Ovary (tissue), 9 donors: ENCODE results near the gene GRIN3B. TPM values are rescaled to one million over a fixed set of nuclear protein-coding genes. Genes with fewer than 3 reads are reported as not detected.
A peak's percentile ranks its signal among the peaks of the same experiment; 100 is the strongest.

ENCODE experiments used
- DNase-seq, 5 donors: peaks; one replicate each; pipeline ENCODE4 v3.0.0-alpha.2; 2019 to 2020
- H3K27ac ChIP-seq, 2 donors: fragments of 200-600 bp; one replicate each; pipeline versions ENCODE4 v1.5.1 to v1.8.0; 2019 to 2022
- H3K27me3 ChIP-seq: fragments of 200-600 bp; one replicate; pipeline ENCODE4 v1.8.0; 2022
- H3K36me3 ChIP-seq: fragments of 200-600 bp; sonication (generic); one replicate; pipeline ENCODE4 v1.5.1; 2019
- H3K4me1 ChIP-seq: one replicate; pipeline ENCODE4 v1.8.1; 2013; ENCODE audit warnings: mild to moderate bottlenecking, moderate library complexity; ENCODE audit not compliant: insufficient read depth
- H3K4me3 ChIP-seq: fragments of 200-600 bp; sonication (generic); one replicate; pipeline ENCODE4 v1.5.1; 2017
- H3K9me3 ChIP-seq, 2 donors: fragments of 200-600 bp in 1 of 2; sonication (generic) in 1 of 2; one replicate each; pipeline versions ENCODE4 v1.5.1 to v1.8.1; 2013 to 2019; ENCODE audit warnings: mild to moderate bottlenecking in 1 of 2, moderate library complexity in 1 of 2
- CTCF ChIP-seq, 3 donors: fragments of 450-650 bp in 2 of 3; fragments of 200-600 bp in 1 of 3; IDR thresholded peaks; one replicate each; pipeline versions ENCODE4 v1.5.1 to v1.8.0; 2016 to 2022; ENCODE audit warnings: antibody characterized with exemption in 3 of 3, mild to moderate bottlenecking in 1 of 3
- EP300 ChIP-seq: sonication (generic); formaldehyde crosslinking; IDR thresholded peaks from one replicate; pipeline ENCODE4 v1.6.1; 2017; ENCODE audit warnings: antibody characterized with exemption
- POLR2A ChIP-seq: fragments of 450-650 bp; IDR thresholded peaks from one replicate; pipeline ENCODE4 v1.6.1; 2017; ENCODE audit warnings: antibody characterized with exemption, mild to moderate bottlenecking, moderate library complexity
- WGBS, 3 donors: extraction: QIAGEN DNeasy Blood & Tissue Kit in 1 of 3; methylation state at CpG; one replicate each; pipeline versions ENCODE4 v1.1.5 to v1.1.7; 2013 to 2017; 5-methylcytosine and 5-hydroxymethylcytosine counted together
- intact Hi-C, 4 donors: fragments of 100-400 bp; cut with DNase I; formaldehyde crosslinking; loops; one replicate each; pipeline versions ENCODE4 v1.11.0 to v1.15.1; 2022 to 2023
- polyA plus RNA-seq, 2 donors: library from polyadenylated mRNA; stranded (reverse); fragments of 200-250 nt in 1 of 2; fragments of 350-450 nt in 1 of 2; fragmentation: Illumina TruSeq in 1 of 2; extraction: RNeasy Lipid Tissue Mini Kit (QIAGEN cat#74804) in 1 of 2; gene quantifications; one replicate each; pipeline ENCODE4 v1.2.3, GENCODE V29; 2013 to 2014
- total RNA-seq, 7 donors: library from RNA; depleted of rRNA in 2 of 7; stranded (reverse); fragments of >200 nt in 2 of 7; fragmentation: NEBNext Ultra II Directional in 3 of 7; extraction: Animal tissue kit (Norgen Biotek cat#: 25700) in 3 of 7; gene quantifications; one replicate each; pipeline versions ENCODE4 v1.1.0 to v1.2.4, GENCODE V29; 2016 to 2023
- donor health status: DM: no; HTN: no; CAD: no; lungs with moderate emphysema.
- donor health status: DM: no; HTN: no; CAD: no.
- donor health status: Bipolar disorder and iron deficiency.
- donor health status: DM: yes; HTN: yes; CAD: no.
- donor health status: DM: no; HTN: no; CAD: no.
- donor health status: DM: yes; HTN: yes; CAD: no.

The GRIN3B gene
- total and polyA plus RNA-seq, 9 donors, result 0.07 to 7.4 (median 0.28) TPM; not detected in 3

- Histone ChIP-seq H3K4me3 (no peak overlapping the region), H3K27ac (no peak overlapping the region), H3K9me3 (peaks cover 0 to 3% of the 10 kb centered on the region in 2 donors), H3K27me3 (no peaks in the 10 kb centered on the region), H3K36me3 (no peaks in the 10 kb centered on the region), H3K4me1 (no peaks in the 10 kb centered on the region)
- intact Hi-C loops, result no loop called here
- no peak for DNase-seq
- no peak for TF ChIP-seq CTCF (IDR thresholded peaks at IDR 0.05)
- TF ChIP-seq EP300, result no peak
- no peak for TF ChIP-seq POLR2A
- 87 to 92% (median 92%) methylated on average over 14 to 17 of the region's 17 CpGs for WGBS, 3 donors
Measured at GRCh38 chr19:966485-967088, 33.6 kb upstream of the GRIN3B start.

GRCh38 chr19:970695-971094 lies 29.5 kb upstream of the GRIN3B start:
- Histone ChIP-seq H3K4me3 (no peak overlapping the region), H3K9me3 (peaks cover 0 to 3% of the 10 kb centered on the region in 2 donors), H3K36me3 (no peaks in the 10 kb centered on the region), H3K27ac (no peak overlapping the region), H3K4me1 (no peaks in the 10 kb centered on the region), H3K27me3 (no peaks in the 10 kb centered on the region)
- DNase-seq, result peak in 1 of 5 donors; percentile 15
- TF ChIP-seq POLR2A, result no peak
- peak in 1 of 3 donors; percentile 21 for TF ChIP-seq CTCF (IDR thresholded peaks at IDR 0.05)
- intact Hi-C loops, result no loop called here
- WGBS, 3 donors, result 91 to 96% (median 94%) methylated on average over 14 of the region's 14 CpGs

- Histone ChIP-seq H3K27me3 (no peaks in the 10 kb centered on the region), H3K9me3 (peaks cover 0 to 3% of the 10 kb centered on the region in 2 donors), H3K27ac (no peak overlapping the region), H3K4me3 (no peak overlapping the region), H3K36me3 (no peaks in the 10 kb centered on the region), H3K4me1 (no peaks in the 10 kb centered on the region)
- intact Hi-C loops, result no loop called here
- peak in 2 of 5 donors; percentile 14 to 29 for DNase-seq
- no peak for TF ChIP-seq POLR2A
- TF ChIP-seq EP300, result no peak
- TF ChIP-seq CTCF (IDR thresholded peaks at IDR 0.05), result no peak
- 92 to 95% (median 92%) methylated on average over 24 of the region's 24 CpGs for WGBS, 3 donors
Measured at GRCh38 chr19:971795-972194, 28.4 kb upstream of the GRIN3B start.

- no peak overlapping the region for H3K4me3 ChIP-seq
- no peaks in the 10 kb centered on the region for H3K27me3 ChIP-seq
- WGBS, 3 donors, result 95 to 98% (median 96%) methylated on average over 6 of the region's 6 CpGs
- no peaks in the 10 kb centered on the region for H3K4me1 ChIP-seq
- DNase-seq, result no peak
- peaks cover 0 to 3% of the 10 kb centered on the region in 2 donors for H3K9me3 ChIP-seq
- TF ChIP-seq EP300, result no peak
- TF ChIP-seq POLR2A, result no peak
- no peak for TF ChIP-seq CTCF (IDR thresholded peaks at IDR 0.05)
- intact Hi-C loops, result no loop called here
- no peaks in the 10 kb centered on the region for H3K36me3 ChIP-seq
- no peak overlapping the region for H3K27ac ChIP-seq
Measured at GRCh38 chr19:972281-972680, 27.9 kb upstream of the GRIN3B start.
